NCI-H748 (cell line): ENCODE data around the gene CHI3L2.

ENCODE experiments used
- DNase-seq: peaks from one replicate; lab custom pipeline; 2025; ENCODE audit not compliant: unreplicated experiment; lab: John Stamatoyannopoulos, UW

Gene CHI3L2

DNA sequence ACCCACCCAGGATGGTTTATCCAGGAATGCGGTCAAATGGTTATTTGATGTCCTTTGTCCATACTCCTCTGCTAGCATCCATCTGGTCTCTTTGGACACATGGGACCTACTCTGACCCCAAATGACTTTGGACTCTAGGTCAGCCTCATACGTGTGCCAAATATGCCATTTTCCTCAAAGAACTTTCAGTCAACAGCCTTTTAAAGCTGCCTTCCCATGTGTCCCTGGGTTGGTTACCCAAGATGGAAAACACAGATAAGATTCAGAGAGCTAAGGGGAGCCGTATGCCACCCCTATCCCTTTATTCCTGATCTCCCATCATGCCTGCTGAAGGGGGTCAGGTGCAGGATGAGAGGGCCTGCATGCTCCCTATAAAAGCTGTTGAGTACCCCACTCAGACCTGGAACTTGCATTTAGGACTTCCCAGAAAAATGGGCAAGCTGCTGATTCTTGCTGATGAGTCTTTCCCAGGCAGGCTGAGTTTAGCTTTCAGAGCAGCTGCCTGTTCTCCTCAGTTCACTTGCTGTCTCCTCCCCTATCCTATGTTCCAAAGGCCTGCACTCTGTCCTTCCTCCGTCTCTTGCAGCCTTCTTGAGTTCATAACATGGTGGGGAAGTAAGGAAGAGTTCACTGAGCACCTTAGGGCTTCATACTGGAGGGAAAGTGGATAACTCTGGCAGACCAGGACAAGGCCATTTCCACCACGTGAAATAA lies 19.8 kb downstream of the CHI3L2 start:
- no peak for DNase-seq

DNA sequence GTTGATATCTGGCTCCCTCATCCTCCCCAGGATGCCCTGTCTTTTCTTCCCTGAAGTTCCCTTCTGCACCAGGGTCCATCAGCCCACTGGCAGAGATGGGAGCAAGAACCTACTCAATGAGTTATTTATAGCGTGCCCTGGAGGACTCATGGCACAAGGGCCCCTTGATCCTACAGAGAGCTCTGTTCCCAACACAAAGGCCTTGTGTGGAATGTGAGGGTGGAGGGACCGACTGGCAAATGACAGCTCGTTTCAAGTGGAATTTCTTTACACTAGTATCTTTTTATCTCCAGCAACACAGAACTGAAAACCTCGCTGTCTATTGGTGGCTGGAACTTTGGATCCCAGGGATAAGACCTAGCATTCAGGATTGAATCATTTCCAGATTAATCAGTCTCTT lies 22.4 kb downstream of the CHI3L2 start:
- DNase-seq, result no peak

DNA sequence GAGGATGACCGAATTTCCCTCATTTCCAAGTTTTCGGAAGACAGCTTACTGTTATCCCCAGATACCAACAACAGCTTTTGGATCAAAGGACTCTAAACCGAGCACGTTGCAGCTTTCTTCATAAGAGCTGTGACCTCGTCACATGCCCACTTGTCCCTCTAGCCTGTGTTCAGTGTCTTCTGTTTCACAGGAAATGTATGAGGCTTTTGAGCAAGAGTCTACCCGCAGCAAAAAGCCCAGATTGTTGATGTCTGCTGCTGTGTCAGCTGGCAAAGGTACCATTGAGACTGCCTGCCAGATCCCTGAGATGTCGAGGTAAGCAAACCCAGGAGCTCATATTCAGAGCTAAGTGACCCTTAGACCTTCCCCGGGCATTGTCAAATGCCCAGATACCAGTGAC lies 24.1 kb downstream of the CHI3L2 start:
- DNase-seq, result no peak

DNA sequence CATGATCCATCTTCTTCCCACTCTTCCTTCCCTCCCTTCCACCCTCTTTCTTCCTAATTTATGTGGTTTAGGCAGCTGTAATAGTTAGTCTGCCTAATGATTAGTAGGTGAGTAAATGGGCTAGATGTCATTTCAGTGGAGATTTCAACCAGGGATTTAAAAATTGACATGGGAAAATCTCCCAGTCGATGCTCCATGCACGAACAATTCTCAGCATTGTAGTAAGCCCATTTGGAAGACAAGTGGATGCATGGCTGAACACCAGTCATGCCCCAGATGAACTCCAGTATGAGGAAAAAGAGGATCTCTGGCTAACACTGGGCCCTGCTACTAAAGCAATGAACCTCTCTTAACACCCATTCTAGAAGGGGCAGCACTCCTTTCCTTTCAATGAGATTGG lies 25.3 kb downstream of the CHI3L2 start:
- DNase-seq, result no peak

DNA sequence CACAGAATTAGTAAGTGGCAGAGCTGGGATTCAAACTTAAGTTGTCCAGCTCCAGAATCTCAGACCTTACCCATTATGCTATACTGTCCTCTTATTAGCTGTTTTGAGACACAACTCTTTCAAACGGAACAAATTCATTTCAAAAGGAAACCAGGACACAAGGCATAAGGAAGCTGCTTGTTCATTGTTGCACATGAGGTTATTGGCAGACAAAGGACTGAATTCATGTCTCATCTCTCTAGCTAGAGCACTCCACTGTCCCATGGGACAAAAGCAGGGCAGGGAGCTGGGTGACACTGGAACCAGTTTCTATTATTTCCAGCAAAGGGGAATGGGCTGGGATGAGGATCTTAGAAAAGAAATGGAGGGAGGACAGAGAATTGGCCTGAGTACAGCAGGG lies 26.4 kb downstream of the CHI3L2 start:
- DNase-seq, result no peak

DNA sequence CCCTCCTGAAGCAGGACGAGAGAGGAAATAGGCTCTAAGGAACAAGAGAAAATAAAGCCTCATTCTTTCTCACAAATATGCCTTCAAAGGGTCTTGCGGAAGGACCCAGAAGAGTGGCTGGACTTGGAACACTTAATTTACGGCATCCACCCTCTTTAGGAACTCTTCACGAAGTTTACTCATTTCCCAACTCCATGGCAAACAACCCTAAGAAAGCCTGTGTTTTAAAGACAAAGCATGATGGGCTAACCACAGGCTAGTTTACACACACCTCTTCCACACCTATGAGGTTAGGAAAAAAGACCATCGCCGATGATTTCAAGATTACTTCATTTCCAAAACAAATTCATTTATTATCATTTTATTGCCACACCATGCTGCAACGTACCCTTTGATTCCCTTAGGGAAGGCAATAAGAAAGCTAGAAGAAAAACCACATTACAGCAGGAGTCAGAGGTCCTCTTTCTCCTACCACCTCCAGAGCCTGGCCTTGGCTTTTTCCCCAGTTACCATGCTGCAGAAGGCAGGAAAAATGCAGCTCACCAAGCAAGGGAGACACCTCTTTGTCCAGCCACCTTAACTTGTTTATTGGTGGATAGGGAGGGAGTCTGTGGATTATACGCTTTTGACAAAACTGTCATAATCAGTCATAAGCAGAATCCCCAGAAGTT lies 29.6 kb downstream of the CHI3L2 start:
- no peak for DNase-seq

DNA sequence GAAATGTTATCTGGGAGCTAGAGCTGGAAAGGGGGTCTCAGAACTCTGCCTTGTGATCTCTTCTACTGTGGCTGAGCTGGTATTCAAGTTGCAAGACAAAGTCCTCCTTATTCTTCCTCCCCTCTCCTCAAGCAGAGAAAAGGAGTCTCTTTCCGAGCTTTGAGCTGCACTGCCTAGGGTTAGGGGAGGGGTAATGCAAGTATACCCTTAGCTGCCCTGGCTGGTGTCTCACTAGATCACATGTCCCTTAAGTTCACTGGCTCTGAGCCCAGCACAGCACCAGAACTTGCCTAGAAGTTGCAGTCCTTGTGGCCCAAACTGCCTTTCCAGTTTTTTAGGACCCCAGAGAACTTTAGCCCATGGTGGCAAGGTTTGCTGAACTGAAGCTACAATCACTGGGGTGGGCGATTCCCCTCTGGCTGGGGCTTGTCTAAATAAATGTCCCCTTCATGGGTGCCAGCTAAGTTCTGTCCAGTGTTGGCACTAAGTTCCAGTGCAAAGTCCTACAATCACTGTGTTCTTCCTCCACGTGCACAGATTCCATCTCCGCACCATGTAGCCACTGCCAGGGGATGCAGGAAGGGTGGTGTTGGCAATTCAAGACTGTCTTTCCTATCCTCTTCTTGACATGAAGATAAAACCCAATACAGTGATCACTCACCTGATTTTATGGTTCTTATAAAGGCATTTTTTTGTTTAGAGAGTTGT lies 40.4 kb downstream of the CHI3L2 start:
- no peak for DNase-seq

- no peak for DNase-seq
Observed at GRCh38 chr1:111269825-111270406, 42.4 kb downstream of the CHI3L2 start.

GRCh38 chr1:111270771-111271463 lies 43.4 kb downstream of the CHI3L2 start:
- no peak for DNase-seq

- DNase-seq, result no peak
Observed at GRCh38 chr1:111271464-111271801, 43.9 kb downstream of the CHI3L2 start.

DNA sequence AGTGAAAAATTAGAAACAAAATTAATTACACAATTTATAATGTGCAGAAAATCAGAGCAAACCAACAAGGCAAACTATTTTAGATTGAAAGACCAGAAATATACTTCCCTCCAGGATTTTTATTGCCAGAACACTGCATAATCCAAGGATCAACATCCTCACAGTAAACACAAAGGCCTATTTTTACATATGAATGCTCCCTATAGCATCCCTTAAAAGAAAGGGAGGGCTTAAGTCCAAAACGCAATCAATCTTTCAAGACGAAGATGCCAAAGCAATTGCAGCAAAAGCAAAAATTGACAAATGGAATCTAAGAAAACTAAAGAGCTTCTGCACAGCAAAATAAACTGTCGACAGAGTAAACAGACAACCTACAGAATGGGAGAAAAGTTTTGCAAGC lies 44.6 kb downstream of the CHI3L2 start:
- no peak for DNase-seq

DNA sequence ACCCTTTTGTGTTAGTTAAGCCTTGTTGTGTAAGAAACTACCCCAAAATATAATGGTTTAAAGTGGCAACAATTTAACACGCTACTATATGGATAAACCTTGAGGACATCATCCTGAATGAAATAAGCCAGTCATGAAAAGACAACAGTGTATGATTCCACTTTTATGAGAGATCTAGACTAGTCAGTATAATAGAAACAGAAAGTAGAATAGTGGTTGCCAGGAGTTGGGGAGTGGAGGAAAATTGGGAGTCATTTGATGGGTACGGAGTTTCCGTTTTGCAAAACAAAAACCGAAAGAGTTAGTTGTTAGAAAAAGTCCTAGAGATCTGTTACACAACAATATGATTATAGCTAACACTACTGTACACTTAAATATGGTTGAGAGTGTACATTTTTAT lies 47.1 kb downstream of the CHI3L2 start:
- no peak for DNase-seq

GRCh38 chr1:111275079-111275478 lies 47.6 kb downstream of the CHI3L2 start:
- no peak for DNase-seq

DNA sequence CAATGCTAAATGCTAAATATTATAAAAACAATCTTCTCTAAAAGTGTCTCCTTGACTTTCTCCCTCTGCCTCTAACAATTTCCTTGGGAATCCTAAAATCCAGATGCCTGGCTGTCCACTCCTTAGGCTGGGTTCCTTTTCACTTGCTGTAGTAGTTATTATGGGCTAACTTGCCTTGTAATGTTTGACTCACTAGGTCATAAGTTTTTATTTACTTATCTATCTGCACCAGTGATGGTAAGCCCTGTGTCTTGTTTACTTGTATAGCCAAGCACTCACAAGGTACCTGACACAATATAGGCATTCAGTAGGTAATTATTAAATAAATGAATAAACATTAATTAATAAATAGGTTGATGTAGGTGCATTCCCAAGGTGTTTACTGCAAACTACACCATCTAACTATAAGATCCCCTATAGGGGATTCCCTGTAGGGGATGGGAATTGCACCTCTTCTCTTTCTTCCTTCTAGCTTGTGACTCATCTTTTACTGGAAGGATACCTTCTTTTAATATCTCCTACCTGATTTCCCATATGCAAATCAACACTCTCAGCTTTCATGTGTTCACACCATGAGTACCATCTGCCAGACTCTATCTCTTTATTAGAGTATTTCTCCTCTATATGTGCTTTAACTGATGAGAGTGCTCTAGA lies 48.4 kb downstream of the CHI3L2 start:
- no peak for DNase-seq

- no peak for DNase-seq
Observed at GRCh38 chr1:111279144-111279543, 51.6 kb downstream of the CHI3L2 start.

DNA sequence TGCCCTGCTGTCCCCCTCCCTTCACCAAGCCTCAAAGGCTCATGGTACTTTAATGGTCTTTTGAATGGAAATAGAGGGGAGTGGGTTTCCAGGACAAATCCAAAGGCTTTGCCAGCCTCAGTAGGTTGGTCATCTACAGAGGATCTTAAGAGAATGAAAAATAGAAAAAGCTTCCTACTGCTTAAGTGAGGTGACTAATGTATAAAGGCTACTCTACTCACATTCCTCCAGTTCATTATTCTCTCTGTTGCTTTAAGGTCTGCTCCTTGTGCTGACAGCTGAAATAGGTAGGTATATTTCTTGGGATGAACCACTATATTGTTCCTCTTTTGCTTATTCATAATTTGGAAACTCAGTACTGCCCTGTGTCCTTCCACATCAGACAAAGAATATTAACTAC lies 52.8 kb downstream of the CHI3L2 start:
- DNase-seq, result no peak

- DNase-seq, result no peak
Observed at GRCh38 chr1:111281411-111281810, 53.9 kb downstream of the CHI3L2 start.

DNA sequence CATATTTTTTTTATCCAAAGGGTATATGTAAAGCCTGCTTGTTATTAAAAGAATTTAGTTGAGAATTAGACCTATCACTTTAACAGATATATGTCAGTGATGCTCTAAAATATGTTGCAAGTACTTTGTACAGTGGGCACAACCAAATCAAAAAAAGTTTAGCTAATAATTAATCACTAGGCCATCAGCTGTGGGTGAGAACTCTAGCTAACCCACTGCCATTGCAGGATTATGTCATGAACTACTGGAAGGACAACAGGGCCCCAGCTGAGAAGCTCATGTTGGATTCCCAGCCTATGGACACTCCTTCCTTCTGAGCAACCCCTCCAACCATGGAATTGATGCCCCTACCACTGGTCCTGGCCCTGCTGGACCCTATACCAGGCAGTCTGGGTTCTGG lies 56.3 kb downstream of the CHI3L2 start:
- DNase-seq, result no peak

DNA sequence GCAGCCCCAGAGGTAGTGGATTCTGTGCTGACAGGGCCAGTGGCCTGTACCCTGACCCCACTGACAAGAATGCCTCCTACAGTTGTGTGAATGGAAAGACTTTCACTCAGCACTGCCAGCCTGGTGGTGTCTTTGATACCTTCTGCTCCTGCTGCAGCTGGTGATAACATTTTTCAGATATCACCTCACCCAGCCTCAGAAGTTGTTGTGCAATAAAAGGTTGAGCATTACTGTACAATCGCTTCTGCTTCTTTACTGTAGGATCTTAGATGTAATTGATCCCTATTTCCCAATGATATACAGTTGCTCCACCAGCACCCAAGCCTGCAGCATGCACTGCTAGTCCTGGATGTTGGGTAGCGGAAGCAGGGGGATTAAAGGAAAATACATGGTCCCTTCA lies 58.4 kb downstream of the CHI3L2 start:
- no peak for DNase-seq

DNA sequence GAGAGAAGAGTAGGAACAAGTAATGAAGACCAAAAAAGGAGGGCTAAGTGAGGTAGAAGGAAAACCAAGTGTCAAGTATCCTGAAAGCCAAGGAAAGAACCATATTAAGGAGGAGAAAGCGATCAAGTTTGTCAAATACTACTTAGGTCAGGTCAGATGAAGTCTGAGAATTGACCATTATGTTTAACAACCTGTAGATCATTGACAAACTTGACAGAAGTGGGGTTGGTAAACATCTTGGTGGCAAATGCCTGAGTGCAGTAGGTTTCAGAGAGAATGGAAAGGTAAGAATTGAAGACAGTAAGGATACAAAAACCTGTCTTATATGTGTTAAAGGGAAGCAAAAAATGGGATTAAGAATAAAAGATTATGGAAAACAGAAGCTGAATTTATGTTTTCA lies 59.4 kb downstream of the CHI3L2 start:
- DNase-seq, result no peak

DNA sequence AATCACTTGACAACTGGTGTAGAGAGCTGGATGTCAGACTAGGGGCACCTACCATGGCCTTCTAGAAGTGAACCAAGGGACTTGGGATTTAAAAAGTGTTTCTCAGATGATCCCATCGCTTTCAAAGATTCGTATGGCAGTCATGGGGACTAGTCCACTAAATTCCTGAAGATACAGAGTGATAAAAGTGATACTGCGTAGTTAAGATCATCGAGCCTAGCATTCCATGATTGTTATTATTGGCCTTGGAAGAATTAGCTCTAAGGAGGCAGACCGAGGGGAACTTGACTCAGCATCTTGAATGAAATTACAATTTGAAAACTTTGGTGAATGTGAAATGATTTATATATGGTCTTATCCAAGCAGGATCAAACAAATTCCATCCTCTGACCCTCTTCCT lies 61.9 kb downstream of the CHI3L2 start:
- DNase-seq, result no peak
